ENCODE results near the gene FLNB.

DNA sequence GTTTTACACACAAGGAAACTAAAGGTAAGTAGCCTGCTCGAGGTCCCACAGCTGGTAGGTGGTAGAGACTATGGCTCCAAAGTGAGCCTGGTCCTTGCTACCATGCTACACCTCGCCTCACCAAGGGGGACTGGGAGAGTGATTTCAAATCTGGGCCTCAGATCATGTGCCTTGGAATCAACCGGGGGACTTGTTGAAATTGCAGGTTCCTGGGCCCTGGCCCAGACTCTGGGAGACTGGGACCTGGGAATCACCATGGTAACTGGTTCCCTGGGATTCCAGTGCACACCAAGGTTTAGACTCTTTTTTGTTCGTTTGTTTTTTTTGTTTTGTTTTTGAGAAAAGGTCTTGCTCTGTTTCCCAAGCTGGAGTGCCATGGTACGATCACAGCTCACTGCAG lies 181.5 kb downstream of the FLNB start:
- TF ChIP-seq TAF1 (IDR thresholded peaks at IDR 0.05; ENCODE audit: borderline replicate concordance, insufficient read depth, low read length), result no peak
- no peak for TF ChIP-seq POLR2AphosphoS5 (IDR thresholded peaks at IDR 0.05; ENCODE audit: low read depth, low read length)

Measured in PFSK-1 (cell line).